ENCODE measurements around the gene DDI1. TPM values are rescaled to one million over a fixed set of nuclear protein-coding genes. Genes with fewer than 3 reads are reported as not detected.

Gene DDI1
- total RNA-seq, 3 donors from 2014 or later = not detected

DNA sequence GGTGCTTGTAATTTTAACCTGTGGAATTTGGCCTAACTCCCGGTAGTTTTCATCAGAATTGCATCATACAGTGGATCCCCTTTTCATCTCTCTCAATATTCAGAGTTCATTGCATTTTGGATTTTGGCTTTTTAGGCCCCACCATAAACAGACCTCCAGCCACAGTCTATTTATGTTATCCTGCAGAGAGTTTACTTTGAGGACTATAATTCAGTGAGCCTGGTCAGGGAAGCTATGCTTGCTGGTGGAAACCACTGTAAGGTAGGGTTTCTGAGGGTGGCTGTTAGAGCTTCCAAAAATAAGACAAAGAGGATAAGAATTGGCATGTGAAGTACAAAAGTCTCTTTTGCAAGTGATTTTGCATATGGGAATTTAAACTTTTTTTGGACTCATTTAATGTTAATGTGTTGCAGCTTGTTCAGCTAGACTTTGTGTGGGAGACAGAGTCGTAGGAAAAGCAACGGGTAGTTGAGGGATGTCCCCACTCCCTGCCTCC is 34.8 kb upstream of the DDI1 start:
- H3K4me3 ChIP-seq = no peak overlapping the region
- H3K9me3 ChIP-seq = no peaks in the 10 kb centered on the region
- intact Hi-C loops (cut with DNase I, micrococcal nuclease) = no loop called here
- no peak for DNase-seq
- H3K4me1 ChIP-seq (ENCODE audit: low read depth) = no peaks in the 10 kb centered on the region
- TF ChIP-seq CTCF (IDR thresholded peaks at IDR 0.05) = no peak
- no peaks in the 10 kb centered on the region for H3K36me3 ChIP-seq (ENCODE audit: low read depth)
- ATAC-seq = no peak

DNA sequence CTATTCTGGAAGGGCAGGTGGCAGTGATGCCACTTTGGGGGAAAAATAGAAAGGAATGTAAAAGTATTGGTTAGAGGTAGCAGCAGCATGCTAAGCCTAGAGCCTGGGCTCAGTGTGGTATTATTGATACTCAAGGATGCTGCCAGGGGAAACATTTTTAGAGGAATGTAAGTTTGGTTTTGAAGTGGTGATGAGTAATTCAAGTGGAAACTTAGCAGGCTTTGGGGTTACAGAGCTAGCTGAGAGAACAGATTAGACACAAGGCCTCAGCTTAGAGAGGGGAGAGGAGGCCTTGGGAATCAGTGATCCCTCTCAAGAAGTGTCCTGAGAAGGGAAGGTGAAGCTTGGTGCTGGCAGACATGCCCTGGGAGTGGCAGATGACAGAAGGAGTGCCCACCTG is 32.9 kb upstream of the DDI1 start:
- TF ChIP-seq CTCF (IDR thresholded peaks at IDR 0.05) = no peak
- Histone ChIP-seq H3K4me3 (no peak overlapping the region), H3K9me3 (no peaks in the 10 kb centered on the region), H3K4me1 (ENCODE audit: low read depth) (no peaks in the 10 kb centered on the region), H3K36me3 (ENCODE audit: low read depth) (no peaks in the 10 kb centered on the region)
- DNase-seq (no peak), ATAC-seq (no peak)
- intact Hi-C loops (cut with DNase I, micrococcal nuclease) = no loop called here

DNA sequence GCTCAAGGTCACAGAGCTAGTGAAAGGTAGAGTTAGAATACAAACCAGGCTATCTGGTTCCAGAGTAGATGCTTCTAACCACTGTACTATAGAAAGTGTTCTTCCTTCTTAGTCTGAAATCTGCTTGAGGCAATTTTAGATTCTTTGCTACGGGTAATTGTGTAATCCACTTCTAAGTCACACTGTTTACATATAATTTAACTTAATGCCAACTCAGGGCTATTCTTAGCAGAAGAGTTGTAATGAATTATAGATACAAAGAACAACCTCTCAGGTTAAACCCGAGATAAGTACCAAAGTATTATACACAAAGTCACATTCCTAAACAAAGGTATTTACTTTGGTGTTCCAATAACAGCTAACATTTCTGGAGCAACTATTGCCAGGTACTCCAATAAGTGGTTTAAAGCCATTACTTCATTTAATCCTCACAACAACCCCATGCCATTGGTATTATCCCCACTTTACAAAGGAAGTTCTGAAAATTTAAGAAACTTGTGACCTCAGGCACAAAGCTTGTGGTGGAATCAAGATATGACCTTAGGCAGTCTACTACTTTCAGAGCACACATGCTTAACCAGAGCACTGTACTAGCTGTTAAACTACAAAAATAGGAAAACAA is 31.1 kb upstream of the DDI1 start:
- TF ChIP-seq CTCF (IDR thresholded peaks at IDR 0.05) = no peak
- Histone ChIP-seq H3K36me3 (ENCODE audit: low read depth) (no peaks in the 10 kb centered on the region), H3K9me3 (no peaks in the 10 kb centered on the region), H3K4me3 (no peak overlapping the region), H3K4me1 (ENCODE audit: low read depth) (no peaks in the 10 kb centered on the region)
- ATAC-seq = no peak
- intact Hi-C loops (cut with DNase I, micrococcal nuclease) = no loop called here
- no peak for DNase-seq

- intact Hi-C loops (cut with DNase I, micrococcal nuclease) = no loop called here
- ATAC-seq = no peak
Observed at GRCh38 chr11:104009744-104010143, 26.7 kb upstream of the DDI1 start.

DNA sequence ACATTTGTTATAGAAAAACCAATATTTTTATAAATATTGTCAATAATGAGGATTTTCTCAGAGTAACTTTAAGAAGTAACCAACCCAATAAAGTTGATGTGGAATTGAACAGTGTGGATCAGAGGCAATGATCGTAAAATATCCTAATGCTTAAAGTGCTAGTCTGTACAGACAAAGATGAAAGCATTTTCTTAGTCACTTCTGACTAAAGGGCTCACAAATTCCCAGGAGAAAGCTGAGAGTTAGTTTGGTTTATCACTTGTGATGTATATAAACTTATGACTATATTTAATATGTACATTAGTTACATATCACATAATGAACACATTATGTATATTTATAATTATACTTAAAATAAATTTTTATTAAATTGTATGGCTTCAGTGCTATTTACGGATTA is 25.4 kb upstream of the DDI1 start:
- ATAC-seq (no peak), DNase-seq (no peak)
- Histone ChIP-seq H3K9me3 (no peaks in the 10 kb centered on the region), H3K4me3 (no peak overlapping the region), H3K4me1 (ENCODE audit: low read depth) (no peaks in the 10 kb centered on the region), H3K36me3 (ENCODE audit: low read depth) (no peaks in the 10 kb centered on the region)
- intact Hi-C loops (cut with DNase I, micrococcal nuclease) = no loop called here
- no peak for TF ChIP-seq CTCF (IDR thresholded peaks at IDR 0.05)

More at GRCh38 chr11:104009744-104010143, 26.7 kb upstream of the DDI1 start:
- H3K4me3 ChIP-seq = no peak overlapping the region
- no peak for TF ChIP-seq CTCF (IDR thresholded peaks at IDR 0.05)
- no peaks in the 10 kb centered on the region for H3K9me3 ChIP-seq
- H3K36me3 ChIP-seq (ENCODE audit: low read depth) = no peaks in the 10 kb centered on the region
- no peaks in the 10 kb centered on the region for H3K4me1 ChIP-seq (ENCODE audit: low read depth)
- no peak for DNase-seq
